Choroid plexus epithelial cell (primary cell): ENCODE data around the gene SLC4A4.

Source experiments
- DNase-seq: peaks from one replicate; pipeline ENCODE4 v3.0.0-alpha.2; 2010; ENCODE audit warnings: low read depth
- H3K4me3 ChIP-seq: 2 replicates; pipeline ENCODE4 v1.5.1; 2011; ENCODE audit warnings: low read depth, mild to moderate bottlenecking, control low read depth, low read length, moderate library complexity
- TF ChIP-seq, protein P1 (sequence below): conservative IDR thresholded peaks from 2 replicates; pipeline ENCODE4 v1.5.1; 2011; ENCODE audit warnings: low read depth, mild to moderate bottlenecking, control low read depth, inconsistent platforms, low read length, moderate library complexity

SLC4A4 gene

DNA sequence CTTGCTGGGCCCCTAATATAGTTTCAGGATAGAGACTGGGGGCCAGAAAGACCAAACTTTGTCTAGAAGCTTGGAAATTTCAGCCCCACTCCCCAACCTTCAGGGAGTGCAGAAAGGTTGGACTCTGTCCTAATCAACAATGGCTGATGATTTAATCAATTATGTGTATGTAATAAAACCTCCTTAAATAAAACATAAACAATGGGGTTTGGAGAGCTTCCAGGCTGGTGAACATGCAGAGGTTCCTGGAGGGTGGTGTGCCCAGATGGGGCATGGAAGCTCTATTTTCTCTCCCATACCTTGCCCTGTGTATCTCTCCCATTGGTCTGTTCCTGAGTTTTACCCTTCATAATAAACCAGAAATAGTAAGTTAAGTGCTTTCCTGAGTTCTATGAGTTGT is 270.8 kb downstream of the SLC4A4 start:
- DNase-seq: no peak
- TF ChIP-seq, protein P1, sequence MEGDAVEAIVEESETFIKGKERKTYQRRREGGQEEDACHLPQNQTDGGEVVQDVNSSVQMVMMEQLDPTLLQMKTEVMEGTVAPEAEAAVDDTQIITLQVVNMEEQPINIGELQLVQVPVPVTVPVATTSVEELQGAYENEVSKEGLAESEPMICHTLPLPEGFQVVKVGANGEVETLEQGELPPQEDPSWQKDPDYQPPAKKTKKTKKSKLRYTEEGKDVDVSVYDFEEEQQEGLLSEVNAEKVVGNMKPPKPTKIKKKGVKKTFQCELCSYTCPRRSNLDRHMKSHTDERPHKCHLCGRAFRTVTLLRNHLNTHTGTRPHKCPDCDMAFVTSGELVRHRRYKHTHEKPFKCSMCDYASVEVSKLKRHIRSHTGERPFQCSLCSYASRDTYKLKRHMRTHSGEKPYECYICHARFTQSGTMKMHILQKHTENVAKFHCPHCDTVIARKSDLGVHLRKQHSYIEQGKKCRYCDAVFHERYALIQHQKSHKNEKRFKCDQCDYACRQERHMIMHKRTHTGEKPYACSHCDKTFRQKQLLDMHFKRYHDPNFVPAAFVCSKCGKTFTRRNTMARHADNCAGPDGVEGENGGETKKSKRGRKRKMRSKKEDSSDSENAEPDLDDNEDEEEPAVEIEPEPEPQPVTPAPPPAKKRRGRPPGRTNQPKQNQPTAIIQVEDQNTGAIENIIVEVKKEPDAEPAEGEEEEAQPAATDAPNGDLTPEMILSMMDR: no peak
- H3K4me3 ChIP-seq: no peak overlapping the region

DNA sequence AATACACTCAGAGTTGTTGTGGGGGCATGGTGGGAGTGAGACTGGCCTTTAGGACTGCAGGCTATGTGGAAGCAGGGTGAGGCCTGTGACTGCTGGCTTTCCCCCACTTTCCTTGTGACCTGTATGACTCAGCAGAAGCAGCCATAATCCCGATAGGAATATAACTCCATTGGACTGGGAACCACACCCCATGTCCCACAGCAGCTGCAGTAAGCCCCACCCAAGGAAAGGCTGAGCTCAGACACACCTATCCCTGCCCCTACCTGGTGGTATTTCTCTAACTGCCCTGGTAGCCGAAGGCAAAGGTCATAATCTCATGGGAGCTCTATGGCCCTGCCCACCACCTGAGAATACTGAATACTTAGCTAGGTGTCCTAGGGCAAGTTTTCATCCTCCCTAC is 275.8 kb downstream of the SLC4A4 start:
- no peak overlapping the region for H3K4me3 ChIP-seq
- TF ChIP-seq, protein P1: no peak

DNA sequence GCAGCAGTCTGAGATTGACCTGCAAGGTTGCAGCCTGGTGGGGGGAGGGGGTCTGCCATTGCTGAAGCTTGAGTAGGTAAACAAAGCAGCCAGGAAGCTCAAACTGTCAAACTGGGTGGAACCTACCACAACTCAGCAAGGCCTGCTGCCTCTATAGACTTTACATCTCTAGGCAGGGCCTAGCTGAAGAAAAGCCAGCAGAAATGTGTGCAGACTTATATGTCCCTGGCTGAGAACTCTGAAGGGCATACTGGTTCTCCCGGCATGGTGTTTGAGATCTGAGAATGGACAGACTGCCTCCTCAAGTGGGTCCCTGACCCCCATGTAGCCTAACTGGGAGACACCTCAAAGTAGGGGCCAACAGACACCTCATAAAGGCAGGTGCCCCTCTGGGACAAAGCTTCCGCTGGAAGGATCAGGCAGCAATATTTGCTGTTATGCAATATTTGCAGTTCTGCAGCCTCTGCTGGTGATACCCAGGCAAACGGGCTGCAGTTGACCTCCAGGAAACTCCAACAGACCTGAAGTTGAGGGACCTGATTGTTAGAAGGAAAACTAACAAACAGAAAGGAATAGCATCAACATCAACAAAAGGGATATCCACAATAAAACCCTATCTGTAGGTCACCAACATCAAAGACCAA is 277.5 kb downstream of the SLC4A4 start:
- no peak for DNase-seq
- TF ChIP-seq, protein P1: no peak
- H3K4me3 ChIP-seq: no peak overlapping the region

More for the DNA sequence above, 275.8 kb downstream of the SLC4A4 start:
- DNase-seq: no peak
